H7 (cell line): Measurements from ENCODE around the gene PLP2. TPM values are rescaled to one million over a fixed set of nuclear protein-coding genes. Genes with fewer than 3 reads are reported as not detected.
A peak's percentile ranks its signal among the peaks of the same experiment; 100 is the strongest.
"Not testable (repeated sequence)": the region's sequence is repeated elsewhere in the genome, so short reads cannot be mapped to it uniquely, and the experiment has no call there.

Experiments
- DNase-seq: peaks from one replicate; pipeline ENCODE4 v3.0.0; 2012
- H3K27me3 ChIP-seq: 2 replicates; pipeline ENCODE4 v1.6.0; 2011; ENCODE audit warnings: mild to moderate bottlenecking, low read length; ENCODE audit not compliant: control insufficient read depth, insufficient read depth
- H3K36me3 ChIP-seq: replicated peaks from 2 replicates; pipeline ENCODE4 v1.5.1; 2011; ENCODE audit warnings: low read length; ENCODE audit not compliant: control insufficient read depth, insufficient read depth
- H3K4me3 ChIP-seq: 2 replicates; pipeline ENCODE4 v1.5.1; 2011; ENCODE audit warnings: low read depth, mild to moderate bottlenecking, control low read depth, low read length, moderate library complexity; ENCODE audit not compliant: insufficient read depth
- total RNA-seq: library from RNA; depleted of rRNA; stranded (reverse); fragments of >200 nt; shearing (Covaris generic); gene quantifications from 2 replicates; pipeline ENCODE4 v1.2.3, GENCODE V29; 2014; rRNA removed

PLP2 gene
- total RNA-seq, result 1.1 and 1.5 TPM in 2 replicates

- DNase-seq, result peak; percentile 68
- Histone ChIP-seq H3K36me3 (no peaks in the 10 kb centered on the region), H3K4me3 (peak within 1 kb of the TSS; percentile 47), H3K27me3 (peaks cover 23% of the 10 kb centered on the region)
These were observed at the start of gene PLP2 for GRCh38 chrX:49171752-49172279. PLP2 (plus strand) TSS chrX:49171898; CDS start chrX:49172001, 103 bp downstream.

GRCh38 chrX:49122499-49122898 lies 49.2 kb upstream of the PLP2 start:
- no peak for DNase-seq
- Histone ChIP-seq H3K4me3 (peak overlapping the region; percentile 69; the same call in 1 of the 2 replicates), H3K36me3 (peaks cover 6% of the 10 kb centered on the region), H3K27me3 (no peaks in the 10 kb centered on the region)

DNA sequence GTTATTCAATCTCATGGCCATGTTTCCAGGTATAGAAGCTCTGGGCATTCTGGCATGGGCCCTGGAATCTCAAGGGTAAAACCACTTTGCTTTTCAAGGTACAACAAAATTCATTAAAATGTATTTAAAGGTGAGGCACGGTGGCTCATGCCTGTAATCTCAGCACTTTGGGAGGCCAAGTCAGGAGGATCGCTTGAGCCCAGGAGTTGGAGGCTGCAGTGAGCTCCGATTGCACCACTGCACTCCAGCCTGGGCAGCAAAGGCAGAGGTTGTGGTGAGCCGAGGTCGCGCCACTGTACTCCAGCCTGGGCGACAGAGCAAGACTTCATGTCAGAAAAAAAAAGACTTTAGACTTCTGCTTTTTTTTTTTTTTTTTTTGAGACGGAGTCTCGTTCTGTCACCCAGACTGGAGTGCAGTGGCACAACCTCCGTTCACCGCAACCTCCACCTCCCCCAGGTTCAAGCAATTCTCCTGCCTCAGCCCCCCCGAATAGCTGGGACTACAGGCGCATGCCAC lies 43.9 kb upstream of the PLP2 start:
- H3K36me3 ChIP-seq, H3K4me3 ChIP-seq, DNase-seq, H3K27me3 ChIP-seq: not testable (repeated sequence)

DNA sequence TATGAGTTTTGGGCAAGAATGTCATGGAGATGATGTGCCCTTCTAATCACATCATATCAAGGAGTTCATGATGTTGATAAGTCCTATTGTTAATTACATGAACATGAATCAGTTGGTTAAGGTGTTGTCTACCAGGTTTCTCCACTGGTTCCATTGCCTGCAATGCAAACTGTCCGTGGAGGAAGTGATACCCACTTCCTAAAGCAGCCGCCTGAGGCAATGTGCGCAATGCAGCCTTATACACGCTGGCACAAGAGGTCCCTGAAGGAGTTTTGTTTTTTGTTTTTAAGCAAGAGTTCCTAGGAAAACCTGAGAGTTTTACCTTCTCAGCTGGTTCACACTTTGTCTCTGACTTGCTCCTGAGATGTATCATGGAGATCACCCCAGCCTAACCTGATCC lies 42.3 kb upstream of the PLP2 start:
- Histone ChIP-seq H3K4me3 (no peak overlapping the region), H3K36me3 (no peaks in the 10 kb centered on the region), H3K27me3 (no peaks in the 10 kb centered on the region)
- no peak for DNase-seq

DNA sequence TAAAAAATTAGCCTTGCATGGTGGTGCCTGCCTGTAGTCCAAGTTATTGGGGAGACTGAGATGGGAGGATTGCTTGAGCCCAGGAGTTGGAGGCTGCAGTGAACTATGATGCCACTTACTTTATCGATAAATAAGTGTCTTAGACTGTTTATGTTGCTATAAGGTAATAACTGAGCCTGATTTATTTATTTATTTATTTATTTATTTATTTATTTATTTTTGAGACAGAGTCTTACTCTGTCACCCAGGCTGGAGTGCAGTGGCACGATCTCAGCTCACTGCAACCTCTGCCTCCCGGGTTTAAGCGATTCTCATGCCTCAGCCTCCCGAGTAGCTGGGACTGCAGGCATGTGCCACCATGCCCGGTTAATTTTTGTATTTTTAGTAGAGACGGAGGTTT lies 39.4 kb upstream of the PLP2 start:
- not testable (repeated sequence) for H3K36me3 ChIP-seq, DNase-seq, H3K4me3 ChIP-seq, H3K27me3 ChIP-seq

- H3K27me3 ChIP-seq, result no peaks in the 10 kb centered on the region
- no peaks in the 10 kb centered on the region for H3K36me3 ChIP-seq
- no peak overlapping the region for H3K4me3 ChIP-seq
- DNase-seq, result no peak
These were observed 37.9 kb upstream of the PLP2 start for GRCh38 chrX:49133759-49134158.

DNA sequence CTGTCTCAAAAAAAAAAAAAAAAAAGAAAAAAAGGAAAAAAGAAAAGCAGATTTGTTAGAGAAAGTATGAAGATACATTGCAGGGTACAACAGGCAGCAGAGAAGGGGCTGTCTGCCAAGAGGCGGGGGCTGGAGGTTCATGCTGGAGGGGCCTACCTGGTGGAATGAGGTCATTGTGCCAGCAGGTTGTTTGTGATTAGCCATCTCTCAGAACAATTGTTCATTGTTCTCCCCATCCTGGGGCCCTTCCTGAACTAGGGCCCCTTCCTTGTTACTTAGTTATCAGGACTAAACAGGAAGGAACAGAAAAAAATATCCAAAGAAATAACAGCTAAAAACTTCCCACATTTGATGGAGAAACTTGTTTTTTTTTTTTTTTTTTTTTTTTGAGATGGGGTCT lies 34.2 kb upstream of the PLP2 start:
- no peak for DNase-seq
- no peaks in the 10 kb centered on the region for H3K27me3 ChIP-seq

DNA sequence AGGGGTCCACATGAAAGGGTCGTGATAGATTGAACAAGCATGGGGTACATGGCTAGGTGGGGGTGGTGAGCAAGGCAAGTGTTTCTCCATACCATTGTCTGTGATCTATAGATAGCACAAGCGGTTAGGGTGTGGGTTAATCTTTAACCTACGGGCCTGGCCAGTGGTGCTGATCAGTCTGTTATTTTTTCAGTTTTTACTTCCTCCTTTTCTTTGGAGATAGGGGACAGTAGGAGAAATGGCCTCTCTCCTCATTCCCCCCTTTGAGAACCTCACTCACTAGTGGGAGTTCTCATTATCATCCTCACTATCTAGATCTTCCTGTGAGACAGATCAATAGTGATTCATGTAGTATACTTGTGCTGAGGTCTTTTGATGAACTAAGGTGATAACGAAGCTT lies 32.0 kb upstream of the PLP2 start:
- H3K36me3 ChIP-seq, result no peaks in the 10 kb centered on the region
- H3K4me3 ChIP-seq, result no peak overlapping the region
- DNase-seq, result no peak
- H3K27me3 ChIP-seq, result no peaks in the 10 kb centered on the region

More for the DNA sequence above, 34.2 kb upstream of the PLP2 start:
- Histone ChIP-seq H3K4me3 (no peak overlapping the region), H3K36me3 (no peaks in the 10 kb centered on the region)

DNA sequence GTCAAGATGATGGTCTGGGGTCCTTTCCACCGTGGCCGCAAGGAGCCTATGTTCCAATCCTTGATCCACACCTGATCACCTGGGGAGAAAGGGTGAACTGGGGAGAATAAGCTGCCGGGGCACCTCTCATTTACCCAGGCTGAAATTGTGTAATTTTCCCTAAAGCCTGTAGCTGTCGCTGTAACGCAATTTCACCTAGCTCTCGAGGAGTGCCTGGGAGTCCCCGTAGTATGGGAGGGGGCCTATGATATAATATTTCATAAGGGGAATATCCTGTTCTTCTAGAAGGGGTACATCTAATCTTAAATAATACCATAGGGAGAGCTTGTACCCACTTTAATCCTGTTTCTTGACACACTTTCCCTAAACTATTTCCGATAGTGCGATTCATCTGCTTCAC lies 29.4 kb upstream of the PLP2 start:
- H3K4me3 ChIP-seq, H3K36me3 ChIP-seq, H3K27me3 ChIP-seq, DNase-seq: not testable (repeated sequence)

- H3K36me3 ChIP-seq, H3K27me3 ChIP-seq, H3K4me3 ChIP-seq, DNase-seq: not testable (repeated sequence)
These were observed 28.5 kb upstream of the PLP2 start for GRCh38 chrX:49143154-49143553.

DNA sequence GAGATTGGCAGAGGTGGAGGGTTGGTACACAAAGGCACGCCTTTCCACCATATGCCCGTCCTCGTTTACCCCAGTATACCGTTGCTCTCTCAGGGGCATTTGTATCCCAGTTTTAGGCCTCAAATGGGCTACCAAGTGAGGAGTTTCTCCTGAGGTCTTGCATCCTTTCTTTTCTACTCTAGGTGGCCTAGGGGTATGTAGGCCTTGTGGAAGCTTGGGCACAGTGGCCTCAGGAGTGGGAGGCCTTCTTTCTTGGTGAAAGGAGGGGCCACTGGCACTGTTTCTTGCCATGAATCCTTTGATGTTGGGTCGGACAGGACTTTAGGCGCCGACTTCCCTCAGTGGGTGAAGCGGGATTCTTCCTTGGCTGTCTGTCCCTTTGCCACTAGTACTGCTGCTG lies 24.4 kb upstream of the PLP2 start:
- Histone ChIP-seq H3K36me3 (no peaks in the 10 kb centered on the region), H3K27me3 (no peaks in the 10 kb centered on the region), H3K4me3 (no peak overlapping the region)
- DNase-seq, result no peak

DNA sequence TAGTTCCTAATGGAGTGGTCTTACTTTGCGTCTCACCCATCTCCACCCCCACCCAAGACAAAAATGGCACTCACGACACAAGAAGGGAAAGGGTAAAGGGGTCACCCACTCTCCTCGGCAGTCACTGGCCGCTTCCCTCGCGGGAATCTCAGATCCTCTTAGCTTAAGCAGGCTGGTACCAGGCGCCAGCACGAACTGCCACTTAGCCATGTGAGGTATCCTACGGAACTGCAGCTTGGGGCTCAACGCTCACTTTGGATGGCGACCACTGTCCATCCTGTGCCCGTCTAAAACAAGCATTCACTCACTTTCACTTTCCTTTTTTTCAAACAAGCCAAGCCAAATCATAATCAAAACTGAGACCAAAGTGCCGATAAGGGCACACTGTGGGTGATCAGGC lies 23.8 kb upstream of the PLP2 start:
- H3K4me3 ChIP-seq, result no peak overlapping the region
- no peaks in the 10 kb centered on the region for H3K36me3 ChIP-seq
- no peaks in the 10 kb centered on the region for H3K27me3 ChIP-seq
- DNase-seq, result no peak

DNA sequence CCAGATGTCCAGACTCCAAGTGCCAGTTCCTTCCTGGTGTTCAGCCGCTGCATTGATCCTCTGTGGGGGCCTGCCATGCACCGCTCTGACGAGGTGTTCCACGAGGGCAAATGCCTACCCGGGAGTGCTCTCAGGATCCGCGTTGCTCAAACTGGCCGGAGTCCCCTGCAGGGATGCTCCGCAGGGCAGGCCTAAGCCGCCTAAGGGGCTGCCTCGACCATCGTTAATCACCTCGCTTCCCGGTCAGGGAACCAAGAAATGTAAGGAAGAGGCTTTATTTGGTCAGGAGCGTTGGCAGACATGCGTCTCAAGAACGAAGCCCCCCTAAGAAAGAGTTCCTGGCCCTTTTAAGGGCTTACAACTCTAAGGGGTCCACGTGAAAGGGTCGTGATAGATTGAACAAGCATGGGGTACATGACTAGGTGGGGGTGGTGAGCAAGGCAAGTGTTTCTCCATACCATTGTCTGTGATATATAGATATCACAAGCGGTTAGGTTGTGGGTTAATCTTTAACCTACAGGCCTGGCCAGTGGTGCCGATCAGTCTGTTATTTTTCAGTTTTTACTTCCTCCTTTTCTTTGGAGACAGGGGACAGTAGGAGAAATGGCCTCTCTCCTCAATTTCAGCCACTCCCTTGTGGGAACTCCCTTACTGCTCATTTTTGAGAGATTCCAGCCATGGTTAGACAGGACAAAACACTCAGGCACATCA lies 23.2 kb upstream of the PLP2 start:
- not testable (repeated sequence) for DNase-seq, H3K4me3 ChIP-seq, H3K27me3 ChIP-seq, H3K36me3 ChIP-seq

GRCh38 chrX:49149291-49149690 lies 22.4 kb upstream of the PLP2 start:
- not testable (repeated sequence) for H3K27me3 ChIP-seq, H3K4me3 ChIP-seq, H3K36me3 ChIP-seq, DNase-seq

DNA sequence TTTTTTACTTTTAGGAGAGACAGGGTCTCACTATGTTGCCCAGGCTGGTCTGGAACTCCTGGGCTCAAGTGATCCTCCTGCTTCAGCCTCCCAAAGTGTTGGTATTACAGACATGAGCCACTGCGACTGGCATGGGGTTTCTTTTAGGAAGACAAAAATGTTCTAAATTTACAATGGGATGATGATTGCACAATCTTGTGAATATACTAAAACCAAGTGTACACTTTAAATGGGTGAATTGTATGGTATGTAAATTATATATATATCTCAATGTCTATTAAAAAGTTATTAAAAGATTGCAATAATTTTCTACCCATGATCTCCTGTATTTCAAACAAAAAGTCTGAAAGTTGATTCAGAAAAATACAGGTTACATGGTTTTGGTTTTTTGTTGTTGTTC lies 18.2 kb upstream of the PLP2 start:
- Histone ChIP-seq H3K4me3 (no peak overlapping the region), H3K27me3 (peaks cover 9% of the 10 kb centered on the region), H3K36me3 (no peaks in the 10 kb centered on the region)
- no peak for DNase-seq
